NCI-H748 (cell line): Measurements from ENCODE around the gene PGAP3.

Experiments used
- DNase-seq: peaks from one replicate; lab custom pipeline; 2025; ENCODE audit not compliant: unreplicated experiment; lab: John Stamatoyannopoulos, UW

Gene PGAP3

GRCh38 chr17:39697961-39698360 lies 10.1 kb upstream of the PGAP3 start:
- DNase-seq = no peak

- DNase-seq = no peak
These were observed 8.9 kb upstream of the PGAP3 start for GRCh38 chr17:39696731-39697130.

DNA sequence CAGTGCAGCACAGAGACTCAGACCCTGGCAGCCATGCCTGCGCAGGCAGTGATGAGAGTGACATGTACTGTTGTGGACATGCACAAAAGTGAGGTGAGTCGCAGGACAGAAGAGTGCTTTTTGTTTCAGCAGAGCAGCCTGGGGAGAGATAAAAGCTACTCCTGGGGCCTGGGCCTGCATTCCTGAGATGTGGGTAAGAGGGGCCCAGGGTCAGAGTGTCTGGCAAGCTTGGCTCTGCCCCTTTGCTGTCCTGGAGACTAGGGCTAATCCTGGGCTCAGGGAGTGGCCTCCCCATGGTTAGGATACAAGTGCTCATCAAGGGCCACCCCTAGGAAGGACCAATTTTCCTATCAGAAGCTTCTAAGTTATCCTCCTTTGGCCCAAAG lies 7.2 kb upstream of the PGAP3 start:
- DNase-seq = no peak

GRCh38 chr17:39694593-39694992 lies 6.7 kb upstream of the PGAP3 start:
- no peak for DNase-seq

GRCh38 chr17:39688945-39689344 lies 1.1 kb upstream of the PGAP3 start:
- no peak for DNase-seq

- DNase-seq = no peak
These were observed 598 bp upstream of the PGAP3 start for GRCh38 chr17:39688475-39688835.

DNA sequence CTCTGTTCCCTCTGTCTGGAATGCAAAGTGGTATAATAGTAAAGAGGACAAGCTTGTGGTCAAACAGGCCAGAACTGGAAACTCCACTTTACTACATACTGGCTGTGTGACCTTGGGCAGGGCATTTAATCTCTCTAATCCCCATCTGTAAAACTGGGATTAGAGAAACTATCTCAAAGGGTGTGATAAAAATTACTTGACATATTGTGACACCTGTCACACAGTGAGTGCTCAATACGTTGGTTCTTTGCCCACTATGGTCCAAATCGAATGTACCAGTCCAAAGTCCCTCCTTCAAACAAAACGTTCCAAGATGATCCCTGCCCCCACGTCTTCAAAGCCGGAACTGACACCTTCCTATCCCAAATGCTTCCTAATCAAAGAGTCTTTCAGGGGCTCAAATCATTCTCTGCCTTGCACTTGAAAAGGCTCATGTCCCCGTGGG lies 734 bp downstream of the PGAP3 start:
- DNase-seq = no peak

- no peak for DNase-seq
These were observed 3.3 kb downstream of the PGAP3 start for GRCh38 chr17:39684369-39685192.

- DNase-seq = no peak
These were observed 4.4 kb downstream of the PGAP3 start for GRCh38 chr17:39683295-39683939.

- DNase-seq = no peak
These were observed 8.2 kb downstream of the PGAP3 start for GRCh38 chr17:39679521-39680192.

- DNase-seq = no peak
These were observed 9.3 kb downstream of the PGAP3 start for GRCh38 chr17:39678340-39679116.

GRCh38 chr17:39677542-39678339 lies 10.1 kb downstream of the PGAP3 start:
- no peak for DNase-seq

GRCh38 chr17:39677072-39677471 lies 10.8 kb downstream of the PGAP3 start:
- no peak for DNase-seq

DNA sequence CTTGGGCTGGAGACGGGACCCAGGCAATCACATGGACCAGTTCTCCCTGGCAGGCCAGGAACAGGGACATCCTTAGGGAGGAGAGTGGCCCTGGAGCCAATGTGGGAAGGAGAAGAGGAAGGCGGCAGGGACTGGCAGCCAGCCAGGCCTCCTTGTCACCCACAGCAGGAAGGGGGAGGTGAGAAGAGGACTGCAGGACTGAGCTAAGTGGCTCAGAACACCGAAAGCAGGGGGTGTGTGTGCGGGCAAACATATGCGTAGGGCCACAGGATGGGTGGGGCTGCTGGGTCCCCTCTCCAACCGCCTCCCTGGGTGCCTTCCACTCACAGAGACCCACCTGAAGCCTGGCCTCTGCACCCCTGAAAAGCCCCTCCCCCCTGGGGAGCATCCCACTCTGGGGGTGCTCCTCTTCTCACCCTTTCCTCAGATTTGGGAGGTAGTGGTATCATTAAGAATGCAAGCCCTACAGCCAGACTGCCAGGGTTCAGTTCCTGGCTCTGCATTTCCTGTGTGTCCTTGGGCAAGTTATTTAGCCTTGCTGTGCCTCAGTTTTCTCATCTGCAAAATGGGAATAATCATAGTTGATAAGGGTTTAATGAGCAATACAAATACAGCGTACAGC lies 11.5 kb downstream of the PGAP3 start:
- no peak for DNase-seq

- DNase-seq = no peak
These were observed 12.3 kb downstream of the PGAP3 start for GRCh38 chr17:39675390-39676082.

DNA sequence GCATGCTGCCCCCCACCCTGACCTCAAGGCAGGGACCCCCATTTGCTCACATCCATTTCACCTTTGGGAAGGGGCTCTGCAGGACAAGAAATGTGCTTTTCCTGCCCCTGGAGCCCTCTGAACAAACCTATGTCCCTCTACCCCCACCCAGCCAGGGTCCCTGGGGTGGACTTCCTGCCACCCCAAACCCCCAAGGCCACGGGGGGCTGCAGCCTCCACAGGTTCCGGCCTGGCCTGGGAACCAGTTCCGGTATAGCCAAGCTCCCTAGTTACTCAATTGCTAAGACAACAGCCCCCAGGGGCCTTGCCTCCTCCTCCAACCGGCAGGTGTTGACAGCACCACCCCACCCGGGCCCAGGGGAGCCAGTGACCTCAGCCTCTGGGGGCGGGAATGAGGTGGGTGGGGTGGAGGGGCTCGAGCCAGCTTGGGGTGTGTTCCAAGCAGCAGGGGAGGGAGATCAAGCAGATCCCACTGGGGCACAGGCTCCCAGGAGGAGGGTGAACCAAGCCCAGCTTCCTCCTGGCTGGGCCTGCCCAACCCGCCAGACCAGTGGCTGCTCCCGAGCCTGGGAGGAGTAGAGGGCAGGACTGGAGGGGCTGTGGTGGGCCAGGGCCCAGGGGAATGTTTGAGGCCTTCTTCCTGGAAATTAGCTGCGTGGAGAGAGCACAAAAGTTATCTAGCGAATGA lies 13.0 kb downstream of the PGAP3 start:
- DNase-seq = no peak

- no peak for DNase-seq
These were observed 13.7 kb downstream of the PGAP3 start for GRCh38 chr17:39674179-39674578.

DNA sequence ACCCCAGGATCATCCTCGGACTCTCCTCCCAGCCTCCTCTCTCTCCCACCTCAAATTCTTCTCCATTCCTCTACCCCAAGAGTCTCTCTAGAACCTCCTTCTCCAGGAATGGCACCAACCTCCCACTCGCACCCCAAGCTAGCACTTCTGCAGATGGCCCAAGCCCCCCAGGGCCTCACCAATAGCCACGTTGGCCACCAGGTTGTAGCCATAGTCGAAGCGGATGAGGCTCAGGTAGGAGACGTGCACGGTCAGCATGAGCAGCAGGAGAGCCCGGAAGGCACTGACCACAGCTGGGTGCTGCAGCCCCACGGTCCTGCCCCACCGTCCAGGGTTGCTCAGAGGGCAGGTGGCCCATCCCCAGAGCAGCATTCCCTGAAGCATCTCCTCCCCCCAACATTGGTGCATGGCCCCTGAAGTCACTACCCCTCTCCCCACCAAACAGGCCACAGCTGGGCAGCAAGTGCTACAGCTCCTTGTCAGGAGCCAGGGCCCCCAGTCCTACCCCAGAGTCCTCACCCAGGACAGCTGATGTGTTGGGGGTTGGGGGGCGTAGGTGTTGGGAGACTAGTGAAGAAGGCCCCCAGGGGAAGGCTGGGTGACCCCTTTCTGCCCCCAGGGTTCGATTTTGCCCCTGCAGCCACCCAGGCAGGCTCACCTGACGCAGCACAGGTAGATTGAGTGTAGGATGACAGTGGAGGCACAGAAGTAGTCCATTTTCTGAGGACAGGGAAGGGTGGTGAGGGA lies 14.3 kb downstream of the PGAP3 start:
- DNase-seq = no peak
